OCI-LY3 (cell line): Measurements from ENCODE around the gene GLT1D1.
A peak's percentile ranks its signal among the peaks of the same experiment; 100 is the strongest.

Experiments used
- H2AFZ ChIP-seq: fragments of 200-600, 300-600 bp; shearing (Covaris generic); 2 replicates; pipeline ENCODE4 v1.6.0; 2014; ENCODE audit warnings: antibody characterized with exemption, low read depth, low read length
- H3K27ac ChIP-seq: fragments of 200-600, 300-600 bp; sonication (generic); 2 replicates; pipeline ENCODE4 v1.5.1; 2014; ENCODE audit warnings: mild to moderate bottlenecking, low read length, moderate library complexity, mixed read lengths
- H3K27me3 ChIP-seq: fragments of 200-600, 300-600 bp; sonication (generic); 2 replicates; pipeline ENCODE4 v1.6.1; 2014; ENCODE audit warnings: low read depth, low read length, mixed read lengths
- H3K36me3 ChIP-seq: fragments of 200-600, 300-600 bp; sonication (generic); replicated peaks from 2 replicates; pipeline ENCODE3; 2014; ENCODE audit warnings: low read depth, low read length, mixed read lengths
- H3K4me1 ChIP-seq: fragments of 300-600, 200-600 bp; sonication (generic); 2 replicates; pipeline ENCODE4 v1.6.1; 2014; ENCODE audit warnings: low read length, mixed read lengths
- H3K4me2 ChIP-seq: fragments of 200-600, 300-600 bp; sonication (generic); 2 replicates; pipeline ENCODE4 v1.6.1; 2014; ENCODE audit warnings: low read length, mixed read lengths
- H3K4me3 ChIP-seq: fragments of 300-600, 200-600 bp; sonication (generic); 2 replicates; pipeline ENCODE4 v1.5.1; 2014; ENCODE audit warnings: antibody characterized with exemption, mild to moderate bottlenecking, low read length, moderate library complexity
- H3K79me2 ChIP-seq: fragments of 300-600, 200-600 bp; shearing (Covaris generic); 2 replicates; pipeline ENCODE4 v1.6.1; 2014; ENCODE audit warnings: mild to moderate bottlenecking, low read length, mixed read lengths
- H3K9ac ChIP-seq: fragments of 300-600, 200-600 bp; shearing (Covaris generic); 2 replicates; pipeline ENCODE4 v1.6.0; 2014; ENCODE audit warnings: mild to moderate bottlenecking, low read length, moderate library complexity
- H3K9me3 ChIP-seq: fragments of 200-600, 300-600 bp; shearing (Covaris generic); 2 replicates; pipeline ENCODE4 v1.6.1; 2014; ENCODE audit warnings: low read length, mixed read lengths; ENCODE audit not compliant: insufficient read depth
- H4K20me1 ChIP-seq: fragments of 200-600, 300-600 bp; sonication (generic); 2 replicates; pipeline ENCODE4 v1.6.1; 2016; ENCODE audit warnings: low read length, mixed read lengths; ENCODE audit not compliant: insufficient read depth
- CTCF ChIP-seq: fragments of 200-600, 300-600 bp; sonication (generic); IDR thresholded peaks from 2 replicates; pipeline ENCODE4 v1.5.1; 2014; ENCODE audit warnings: antibody characterized with exemption, low read length, low read depth
- EZH2phosphoT487 ChIP-seq: fragments of 200-600 bp; shearing (Covaris generic); IDR thresholded peaks from 2 replicates; pipeline ENCODE4 v1.6.1; 2018; ENCODE audit warnings: antibody characterized with exemption, mixed run types, low read depth

GLT1D1 gene

GRCh38 chr12:128806573-128806972 lies 46.7 kb upstream of the GLT1D1 start:
- Histone ChIP-seq H3K9ac (no peak overlapping the region), H3K4me1 (peaks cover 55% of the 10 kb centered on the region), H3K4me2 (no peak overlapping the region), H4K20me1 (peaks cover 86% of the 10 kb centered on the region), H3K9me3 (no peaks in the 10 kb centered on the region), H3K27me3 (no peaks in the 10 kb centered on the region), H3K36me3 (peaks cover 57% of the 10 kb centered on the region), H2AFZ (no peak overlapping the region), H3K4me3 (no peak overlapping the region), H3K27ac (no peak overlapping the region), H3K79me2 (peaks cover 84% of the 10 kb centered on the region)
- TF ChIP-seq CTCF (no peak), EZH2phosphoT487 (no peak)

- Histone ChIP-seq H4K20me1 (peaks cover 86% of the 10 kb centered on the region), H3K79me2 (peaks cover 84% of the 10 kb centered on the region), H3K9ac (no peak overlapping the region), H2AFZ (no peak overlapping the region), H3K36me3 (peaks cover 60% of the 10 kb centered on the region), H3K4me3 (no peak overlapping the region), H3K27ac (no peak overlapping the region), H3K4me1 (peaks cover 55% of the 10 kb centered on the region), H3K27me3 (no peaks in the 10 kb centered on the region), H3K4me2 (no peak overlapping the region), H3K9me3 (no peaks in the 10 kb centered on the region)
- TF ChIP-seq EZH2phosphoT487, result no peak
- no peak for TF ChIP-seq CTCF
Measured at GRCh38 chr12:128807161-128807724, 46.0 kb upstream of the GLT1D1 start.

GRCh38 chr12:128808651-128809050 lies 44.6 kb upstream of the GLT1D1 start:
- Histone ChIP-seq H3K27ac (no peak overlapping the region), H3K9me3 (no peaks in the 10 kb centered on the region), H4K20me1 (peaks cover 85% of the 10 kb centered on the region), H3K27me3 (no peaks in the 10 kb centered on the region), H3K36me3 (peaks cover 58% of the 10 kb centered on the region), H3K9ac (no peak overlapping the region), H2AFZ (no peak overlapping the region), H3K4me3 (no peak overlapping the region), H3K4me1 (peaks cover 52% of the 10 kb centered on the region), H3K4me2 (no peak overlapping the region), H3K79me2 (peaks cover 84% of the 10 kb centered on the region)
- no peak for TF ChIP-seq EZH2phosphoT487
- TF ChIP-seq CTCF, result no peak

- Histone ChIP-seq H2AFZ (no peak overlapping the region), H3K4me2 (peak overlapping the region; percentile 93), H3K27me3 (no peaks in the 10 kb centered on the region), H3K9me3 (no peaks in the 10 kb centered on the region), H3K27ac (peak overlapping the region; percentile 92), H4K20me1 (peaks cover 85% of the 10 kb centered on the region), H3K4me3 (peak overlapping the region; percentile 65), H3K79me2 (peaks cover 86% of the 10 kb centered on the region), H3K9ac (peak overlapping the region; percentile 66), H3K36me3 (peaks cover 60% of the 10 kb centered on the region), H3K4me1 (peaks cover 52% of the 10 kb centered on the region)
- TF ChIP-seq CTCF, result no peak
- TF ChIP-seq EZH2phosphoT487, result no peak
Measured at GRCh38 chr12:128810182-128811127, 42.8 kb upstream of the GLT1D1 start.
